A549 treated with AZD9567 at 1 μM for 4 hours (cell line): ENCODE data around the gene KRTAP5-8. TPM values are rescaled to one million over a fixed set of nuclear protein-coding genes. Genes with fewer than 3 reads are reported as not detected.

Source experiments
- total RNA-seq: library from RNA; stranded (reverse); fragments of 200-300 nt; extraction: Qiagen RNA extraction; gene quantifications from 5 replicates; pipeline ENCODE4 v1.2.3, GENCODE V29; 2022; ENCODE audit not compliant: insufficient read depth

Gene KRTAP5-8, protein sequence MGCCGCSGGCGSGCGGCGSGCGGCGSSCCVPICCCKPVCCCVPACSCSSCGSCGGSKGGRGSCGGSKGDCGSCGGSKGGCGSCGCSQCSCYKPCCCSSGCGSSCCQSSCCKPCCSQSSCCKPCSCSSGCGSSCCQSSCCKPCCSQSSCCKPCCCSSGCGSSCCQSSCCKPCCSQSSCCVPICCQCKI
- not detected in 5 replicates for total RNA-seq

DNA sequence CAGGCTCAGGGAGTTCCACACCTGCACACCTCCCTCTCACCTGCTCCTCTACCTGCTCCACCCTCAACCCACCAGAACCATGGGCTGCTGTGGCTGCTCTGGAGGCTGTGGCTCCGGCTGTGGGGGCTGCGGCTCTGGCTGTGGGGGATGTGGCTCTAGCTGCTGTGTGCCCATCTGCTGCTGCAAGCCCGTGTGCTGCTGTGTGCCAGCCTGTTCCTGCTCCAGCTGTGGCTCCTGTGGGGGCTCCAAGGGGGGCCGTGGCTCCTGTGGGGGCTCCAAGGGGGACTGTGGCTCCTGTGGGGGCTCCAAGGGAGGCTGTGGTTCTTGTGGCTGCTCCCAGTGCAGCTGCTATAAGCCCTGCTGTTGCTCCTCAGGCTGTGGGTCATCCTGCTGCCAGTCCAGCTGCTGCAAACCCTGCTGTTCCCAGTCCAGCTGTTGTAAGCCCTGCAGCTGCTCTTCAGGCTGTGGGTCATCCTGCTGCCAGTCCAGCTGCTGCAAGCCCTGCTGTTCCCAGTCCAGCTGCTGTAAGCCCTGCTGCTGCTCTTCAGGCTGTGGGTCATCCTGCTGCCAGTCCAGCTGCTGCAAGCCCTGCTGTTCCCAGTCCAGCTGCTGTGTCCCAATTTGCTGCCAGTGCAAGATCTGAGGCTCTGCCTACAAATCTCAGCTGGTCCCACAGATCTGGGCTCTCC is at the start of gene KRTAP5-8:
Gene KRTAP5-8 (plus strand): TSS at position 49 of the 689 bp plus-strand sequence. CDS start 31 bp downstream, at position 80.

DNA sequence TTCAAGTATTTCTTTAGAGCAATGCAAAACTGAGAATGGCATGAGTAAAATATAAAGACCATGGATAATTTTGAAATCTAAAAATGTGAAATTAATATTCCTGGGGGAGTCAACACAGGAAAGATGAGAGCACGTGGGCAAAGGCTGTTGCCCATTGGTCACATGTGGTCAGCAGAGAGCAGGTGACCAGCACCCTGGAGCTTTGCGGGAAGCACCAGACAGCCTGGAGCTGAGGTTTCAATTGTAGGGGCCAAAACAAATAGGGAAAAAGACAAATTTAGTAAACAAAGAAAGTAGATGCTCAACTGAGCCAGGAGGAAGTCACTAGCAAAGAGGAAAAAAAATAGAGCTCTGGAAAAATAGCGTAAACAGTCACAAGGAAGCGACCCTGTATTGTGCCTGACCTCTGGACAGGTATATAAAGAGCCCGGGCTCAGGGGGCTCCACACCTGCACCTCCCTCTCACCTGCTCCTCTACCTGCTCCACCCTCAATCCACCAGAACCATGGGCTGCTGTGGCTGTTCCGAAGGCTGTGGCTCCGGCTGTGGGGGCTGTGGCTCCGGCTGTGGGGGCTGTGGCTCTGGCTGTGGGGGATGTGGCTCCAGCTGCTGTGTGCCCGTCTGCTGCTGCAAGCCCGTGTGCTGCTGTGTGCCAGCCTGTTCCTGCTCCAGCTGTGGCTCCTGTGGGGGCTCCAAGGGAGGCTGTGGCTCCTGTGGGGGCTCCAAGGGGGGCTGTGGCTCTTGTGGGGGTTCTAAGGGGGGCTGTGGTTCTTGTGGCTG is 10.8 kb upstream of the KRTAP5-8 start, which contains the start of gene KRTAP5-7:
Gene KRTAP5-7 (plus strand): TSS at position 472 of the 780 bp plus-strand sequence. CDS start 34 bp downstream, at position 506.

DNA sequence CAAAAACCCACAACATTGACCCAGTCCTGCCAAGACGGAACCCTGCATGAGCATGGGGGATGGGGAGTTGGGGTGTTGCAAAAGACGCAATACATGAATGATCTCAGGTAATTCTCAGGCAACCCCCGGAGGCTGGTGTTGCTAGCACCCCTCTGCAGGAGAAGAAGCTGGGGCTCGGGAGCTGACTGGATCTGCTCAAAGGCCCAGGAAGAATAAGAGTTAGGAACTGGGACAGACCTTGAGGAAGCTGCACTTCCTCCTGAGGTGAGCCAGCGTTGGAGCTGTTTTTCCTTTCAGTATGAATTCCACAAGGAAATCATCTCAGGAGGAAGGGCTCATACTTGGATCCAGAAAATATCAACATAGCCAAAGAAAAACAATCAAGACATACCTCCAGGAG is 10.3 kb downstream of the KRTAP5-8 start, which contains the start of gene KRTAP5-9:
Gene KRTAP5-9 (plus strand): TSS at position 301 of the 400 bp plus-strand sequence. CDS start 238 bp downstream, outside the sequence.

DNA sequence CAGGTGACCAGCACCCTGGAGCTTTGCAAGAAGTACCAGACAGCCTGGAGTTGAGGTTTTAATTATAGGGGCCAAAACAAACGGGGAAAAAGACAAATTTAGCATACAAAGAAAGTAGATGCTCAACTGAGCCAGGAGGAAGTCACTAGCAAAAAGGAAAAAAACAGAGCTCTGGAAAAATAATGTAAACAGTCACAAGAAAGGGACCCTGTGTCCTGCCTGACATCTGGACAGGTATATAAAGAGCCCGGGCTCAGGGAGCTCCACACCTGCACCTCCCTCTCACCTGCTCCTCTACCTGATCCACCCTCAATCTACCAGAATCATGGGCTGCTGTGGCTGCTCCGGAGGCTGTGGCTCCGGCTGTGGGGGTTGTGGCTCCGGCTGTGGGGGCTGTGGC is 27.4 kb downstream of the KRTAP5-8 start, which contains the start of gene KRTAP5-10:
Gene KRTAP5-10 (plus strand): TSS at position 301 of the 400 bp plus-strand sequence. CDS start 25 bp downstream, at position 326.

DNA sequence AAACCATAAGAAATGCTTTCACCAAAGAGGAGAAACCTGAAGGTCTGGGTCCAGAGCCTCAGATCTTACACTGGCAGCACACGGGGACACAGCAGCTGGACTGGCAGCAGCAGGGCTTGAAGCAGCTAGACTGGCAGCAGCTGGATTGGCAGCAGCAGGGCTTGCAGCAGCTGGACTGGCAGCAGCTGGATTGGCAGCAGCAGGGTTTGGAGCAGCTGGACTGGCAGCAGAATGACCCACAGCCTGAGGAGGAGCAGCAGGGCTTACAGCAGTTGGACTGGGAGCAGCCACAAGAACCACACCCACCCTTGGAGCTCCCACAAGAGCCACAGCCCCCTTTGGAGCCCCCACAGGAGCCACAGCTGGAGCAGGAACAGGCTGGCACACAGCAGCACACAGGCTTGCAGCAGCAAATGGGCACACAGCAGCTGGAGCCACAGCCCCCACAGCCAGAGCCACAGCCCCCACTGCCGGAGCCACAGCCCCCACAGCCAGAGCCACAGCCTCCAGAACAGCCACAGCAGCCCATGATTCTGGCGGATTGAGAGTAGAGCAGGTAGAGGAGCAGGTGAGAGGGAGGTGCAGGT is 44.6 kb downstream of the KRTAP5-8 start, which contains the start of gene KRTAP5-11:
Gene KRTAP5-11 (minus strand): TSS at position 567 of the 587 bp plus-strand sequence. CDS start 38 bp downstream, at position 529.

Other genes starting within 250 kb of the KRTAP5-8 start
- 37.5 to 52.8 TPM (median 50.6 TPM) in 5 replicates for gene DHCR7, start 89.6 kb upstream of the KRTAP5-8 start, total RNA-seq
- gene NADSYN1, start 84.8 kb upstream of the KRTAP5-8 start, total RNA-seq = 49.8 to 54.3 TPM (median 51.6 TPM) in 5 replicates
- gene KRTAP5-7, start 10.8 kb upstream of the KRTAP5-8 start, total RNA-seq = not detected in 5 replicates
- 0.07 TPM in 1 of 5 replicates, not detected in the others for gene KRTAP5-9, start 10.4 kb downstream of the KRTAP5-8 start, total RNA-seq
- not detected in 5 replicates for gene KRTAP5-10, start 27.5 kb downstream of the KRTAP5-8 start, total RNA-seq
- not detected in 5 replicates for gene KRTAP5-11, start 44.9 kb downstream of the KRTAP5-8 start, total RNA-seq